Small intestine (tissue), 7 donors: ENCODE measurements around the gene AAMDC. TPM values are rescaled to one million over a fixed set of nuclear protein-coding genes. Genes with fewer than 3 reads are reported as not detected.
A peak's percentile ranks its signal among the peaks of the same experiment; 100 is the strongest.

ENCODE experiments used
- DNase-seq, 2 donors: peaks; one replicate each; pipeline versions ENCODE4 v3.0.0 to v3.0.0-alpha.2; 2013
- FAIRE-seq: peaks from 2 replicates; lab custom pipeline; 2012; peaks lifted over from hg19 to GRCh38; lab: Jason Lieb, UNC
- H3K27ac ChIP-seq, 3 donors: one replicate each; pipeline ENCODE4 v1.5.1; 2013; ENCODE audit warnings: low read length in 2 of 3, mild to moderate bottlenecking in 2 of 3, control low read depth in 1 of 3, inconsistent platforms in 1 of 3, low read depth in 1 of 3, moderate library complexity in 1 of 3
- H3K27me3 ChIP-seq, 3 donors: one replicate each; pipeline ENCODE4 v1.6.1; 2013; ENCODE audit warnings: low read length in 3 of 3, inconsistent platforms in 1 of 3; ENCODE audit not compliant: control insufficient read depth in 3 of 3, insufficient read depth in 3 of 3
- H3K36me3 ChIP-seq, 3 donors: one replicate each; pipeline ENCODE4 v1.6.1; 2013; ENCODE audit warnings: low read length in 3 of 3, inconsistent platforms in 1 of 3, low read depth in 1 of 3, mild to moderate bottlenecking in 1 of 3, moderate library complexity in 1 of 3; ENCODE audit not compliant: control insufficient read depth in 3 of 3, insufficient read depth in 2 of 3
- H3K4me1 ChIP-seq, 3 donors: one replicate each; pipeline ENCODE4 v1.6.1; 2013; ENCODE audit warnings: low read length in 2 of 3, inconsistent platforms in 1 of 3, low read depth in 1 of 3, mild to moderate bottlenecking in 1 of 3, moderate library complexity in 1 of 3; ENCODE audit not compliant: control insufficient read depth in 3 of 3, insufficient read depth in 2 of 3
- H3K4me3 ChIP-seq, 3 donors: one replicate each; pipeline ENCODE4 v1.5.1; 2013; ENCODE audit warnings: low read length in 3 of 3, control low read depth in 1 of 3, inconsistent platforms in 1 of 3, low read depth in 1 of 3, mild to moderate bottlenecking in 1 of 3, moderate library complexity in 1 of 3
- H3K9me3 ChIP-seq, 2 donors: one replicate each; pipeline ENCODE4 v1.6.1; 2013; ENCODE audit warnings: low read depth in 1 of 2, low read length in 1 of 2; ENCODE audit not compliant: control insufficient read depth in 2 of 2, insufficient read depth in 1 of 2
- WGBS, 3 donors: extraction: QIAGEN DNeasy Blood & Tissue Kit; methylation state at CpG; one replicate each; pipeline ENCODE4 v1.1.7; 2013; 5-methylcytosine and 5-hydroxymethylcytosine counted together
- polyA plus RNA-seq, 4 donors: library from polyadenylated mRNA; stranded (reverse) in 3 of 4; unstranded in 1 of 4; fragments of 200-250 nt in 3 of 4; fragments of 120-200 nt in 1 of 4; gene quantifications; one replicate each; pipeline versions ENCODE4 v1.2.1 to v1.2.3, GENCODE V29; 2013
- donor health status: healthy with polysubstance abuse.
- donor health status: control.
- donor health status: control.
- donor health status: Bipolar disorder and iron deficiency.
- donor health status: healthy.

The AAMDC gene
- polyA plus RNA-seq, 4 donors = 29.5 to 106 (median 63.8) TPM

- H3K36me3 ChIP-seq = peaks cover 0 to 15% (median 0%) of the 10 kb centered on the region in 3 donors
- no peaks in the 10 kb centered on the region for H3K9me3 ChIP-seq
- FAIRE-seq = no peak
- H3K4me3 ChIP-seq = no peak overlapping the region
- H3K27ac ChIP-seq = no peak overlapping the region
- no peaks in the 10 kb centered on the region for H3K27me3 ChIP-seq
- peaks cover 0 to 4% (median 4%) of the 10 kb centered on the region in 3 donors for H3K4me1 ChIP-seq
- DNase-seq = no peak
These were observed 14.5 kb upstream of the AAMDC start for GRCh38 chr11:77806415-77806814.

- no peak for FAIRE-seq
- Histone ChIP-seq H3K4me1 (peaks cover 0 to 3% (median 0%) of the 10 kb centered on the region in 3 donors), H3K27me3 (no peaks in the 10 kb centered on the region), H3K36me3 (peaks cover 0 to 15% (median 0%) of the 10 kb centered on the region in 3 donors), H3K4me3 (no peak overlapping the region), H3K27ac (no peak overlapping the region), H3K9me3 (no peaks in the 10 kb centered on the region)
- DNase-seq = no peak
- 77 to 89% (median 87%) methylated on average over 2 of the region's 2 CpGs for WGBS, 3 donors
These were observed 14.0 kb upstream of the AAMDC start for GRCh38 chr11:77806993-77807392.

- FAIRE-seq (no peak), DNase-seq (no peak)
- Histone ChIP-seq H3K4me3 (no peak overlapping the region), H3K9me3 (peaks cover 0 to 9% of the 10 kb centered on the region in 2 donors), H3K27ac (no peak overlapping the region), H3K4me1 (peaks cover 0 to 2% (median 0%) of the 10 kb centered on the region in 3 donors), H3K36me3 (peaks cover 0 to 13% (median 2%) of the 10 kb centered on the region in 3 donors), H3K27me3 (no peaks in the 10 kb centered on the region)
- 95 to 96% (median 95%) methylated on average over 9 of the region's 9 CpGs for WGBS, 3 donors
These were observed 7.7 kb upstream of the AAMDC start for GRCh38 chr11:77813256-77813655.

GRCh38 chr11:77814848-77815247 is 6.1 kb upstream of the AAMDC start:
- Histone ChIP-seq H3K27ac (no peak overlapping the region), H3K36me3 (peaks cover 0 to 13% (median 2%) of the 10 kb centered on the region in 3 donors), H3K9me3 (peaks cover 0 to 9% of the 10 kb centered on the region in 2 donors), H3K4me3 (no peak overlapping the region), H3K4me1 (peaks cover 2 to 5% (median 3%) of the 10 kb centered on the region in 3 donors), H3K27me3 (no peaks in the 10 kb centered on the region)
- 96 to 100% (median 99%) methylated on average over 3 of the region's 3 CpGs for whole genome bisulfite sequencing, 3 donors
- DNase-seq (no peak), FAIRE-seq (no peak)

GRCh38 chr11:77815459-77815858 is 5.5 kb upstream of the AAMDC start:
- WGBS, 3 donors = 75 to 86% (median 77%) methylated on average over 1 of the region's 1 CpG
- Histone ChIP-seq H3K9me3 (peaks cover 0 to 9% of the 10 kb centered on the region in 2 donors), H3K27ac (no peak overlapping the region), H3K4me3 (no peak overlapping the region), H3K36me3 (peaks cover 0 to 13% (median 2%) of the 10 kb centered on the region in 3 donors), H3K4me1 (peaks cover 2 to 5% (median 3%) of the 10 kb centered on the region in 3 donors), H3K27me3 (no peaks in the 10 kb centered on the region)
- DNase-seq = no peak
- FAIRE-seq = no peak

GRCh38 chr11:77819411-77819920 is 1.5 kb upstream of the AAMDC start:
- H3K27me3 ChIP-seq = no peaks in the 10 kb centered on the region
- H3K27ac ChIP-seq = peak overlapping the region; percentile 91 to 97 (median 93)
- FAIRE-seq = no peak
- 0 to 1% (median 0%) methylated on average over 19 of the region's 19 CpGs for WGBS, 3 donors
- peak; percentile 81 to 84 for DNase-seq
- H3K4me3 ChIP-seq = peak overlapping the region; percentile 78 to 100 (median 96)
- H3K9me3 ChIP-seq = peaks cover 0 to 6% of the 10 kb centered on the region in 2 donors
- no peaks in the 10 kb centered on the region for H3K36me3 ChIP-seq
- H3K4me1 ChIP-seq = peaks cover 4 to 15% (median 4%) of the 10 kb centered on the region in 3 donors

- WGBS, 3 donors = 0% methylated on average over 37 to 54 of the region's 55 CpGs
- Histone ChIP-seq H3K9me3 (peaks cover 0 to under 1% of the 10 kb centered on the region in 2 donors), H3K4me3 (peak overlapping the region; percentile 78 to 100 (median 96)), H3K27ac (peak overlapping the region; percentile 91 to 97 (median 93)), H3K27me3 (no peaks in the 10 kb centered on the region), H3K36me3 (no peaks in the 10 kb centered on the region), H3K4me1 (peaks cover 4 to 15% (median 4%) of the 10 kb centered on the region in 3 donors)
- peak; percentile 30 to 65 for DNase-seq
- FAIRE-seq = no peak
These were observed 901 bp upstream of the AAMDC start for GRCh38 chr11:77819921-77820564.

- WGBS, 3 donors = 1% methylated on average over 16 of the region's 16 CpGs
- FAIRE-seq (no peak), DNase-seq (peak in 1 of 2 donors; percentile 29)
- Histone ChIP-seq H3K36me3 (no peaks in the 10 kb centered on the region), H3K27ac (peak overlapping the region; percentile 28 to 90 (median 43)), H3K9me3 (no peaks in the 10 kb centered on the region), H3K27me3 (no peaks in the 10 kb centered on the region), H3K4me3 (peak overlapping the region; percentile 59 to 96 (median 78)), H3K4me1 (peaks cover 4 to 15% (median 4%) of the 10 kb centered on the region in 3 donors)
These were observed 456 bp downstream of the AAMDC start for GRCh38 chr11:77821349-77821851.
